Measurements from ENCODE around the gene CCDC157.

GRCh38 chr22:30373331-30374325, 16.8 kb downstream of the CCDC157 start:
- TF ChIP-seq CTCF (IDR thresholded peaks at IDR 0.05) (no peak), POLR2AphosphoS5 (IDR thresholded peaks at IDR 0.05) (no peak), POLR2A (IDR thresholded peaks at IDR 0.05; ENCODE audit: low read depth) (no peak)
